GM23248 (cell line): ENCODE results near the gene LAP3.

Experiments used
- EZH2 ChIP-seq: fragments of 200-600 bp; sonication (generic); IDR thresholded peaks from 2 replicates; pipeline ENCODE4 v1.6.1; 2018; ENCODE audit warnings: antibody characterized with exemption, mild to moderate bottlenecking; ENCODE audit not compliant: insufficient read depth, poor library complexity, severe bottlenecking
- EZH2phosphoT487 ChIP-seq: fragments of 200-600 bp; sonication (generic); IDR thresholded peaks from 2 replicates; pipeline ENCODE4 v1.6.1; 2018; ENCODE audit warnings: antibody characterized with exemption, moderate library complexity, mild to moderate bottlenecking, low read depth; ENCODE audit not compliant: insufficient read depth

- TF ChIP-seq EZH2 (no peak), EZH2phosphoT487 (no peak)
Observed at GRCh38 chr4:17624821-17625220, 47.8 kb downstream of the LAP3 start.
